ENCODE measurements around the gene ZNF497. TPM values are rescaled to one million over a fixed set of nuclear protein-coding genes. Genes with fewer than 3 reads are reported as not detected.

ZNF497 gene
- total and polyA plus RNA-seq, 2 donors, result 0.94 to 1.3 TPM

- H3K4me1 ChIP-seq (ENCODE audit: control insufficient read depth in 2 of 2, insufficient read depth in 2 of 2, low read length in 2 of 2), result peaks cover 12 to 22% of the 10 kb centered on the region in 2 donors
- no peak for DNase-seq (ENCODE audit: low read depth in 6 of 9, low spot score in 9 of 9)
- H3K27ac ChIP-seq (ENCODE audit: low read depth in 1 of 2, low read length in 1 of 2), result peak overlapping the region in 1 of 2 donors; percentile 53
- H3K4me3 ChIP-seq (ENCODE audit: low read length in 2 of 2), result peak overlapping the region; percentile 13 to 52
- H3K27me3 ChIP-seq (ENCODE audit: control insufficient read depth in 2 of 2, insufficient read depth in 1 of 2, low read length in 1 of 2), result peaks cover 13 to 55% of the 10 kb centered on the region in 2 donors
- 36% methylated on average over 75 of the region's 75 CpGs for WGBS
- peaks cover 0 to 16% of the 10 kb centered on the region in 2 donors for H3K9me3 ChIP-seq (ENCODE audit: control insufficient read depth in 2 of 2, insufficient read depth in 1 of 2, low read length in 1 of 2)
- no peaks in the 10 kb centered on the region for H3K36me3 ChIP-seq (ENCODE audit: control insufficient read depth in 2 of 2, insufficient read depth in 2 of 2, low read length in 1 of 2)
Measured at GRCh38 chr19:58356766-58357480, 5.6 kb downstream of the ZNF497 start.

- Histone ChIP-seq H3K9me3 (ENCODE audit: control insufficient read depth in 2 of 2, insufficient read depth in 1 of 2, low read length in 1 of 2) (peaks cover 0 to 13% of the 10 kb centered on the region in 2 donors), H3K4me1 (ENCODE audit: control insufficient read depth in 2 of 2, insufficient read depth in 2 of 2, low read length in 2 of 2) (peaks cover 8 to 19% of the 10 kb centered on the region in 2 donors), H3K27ac (ENCODE audit: low read depth in 1 of 2, low read length in 1 of 2) (peak overlapping the region in 1 of 2 donors; percentile 56), H3K36me3 (ENCODE audit: control insufficient read depth in 2 of 2, insufficient read depth in 2 of 2, low read length in 1 of 2) (peaks cover 0 to 2% of the 10 kb centered on the region in 2 donors), H3K27me3 (ENCODE audit: control insufficient read depth in 2 of 2, insufficient read depth in 1 of 2, low read length in 1 of 2) (peaks cover 13 to 57% of the 10 kb centered on the region in 2 donors), H3K4me3 (ENCODE audit: low read length in 2 of 2) (peak overlapping the region; percentile 13 to 52)
- WGBS, result 9% methylated on average over 94 of the region's 94 CpGs
- DNase-seq (ENCODE audit: low read depth in 6 of 9, low spot score in 9 of 9), result peak in 7 of 9 donors; percentile 13 to 73 (median 30)
Measured at GRCh38 chr19:58355908-58356765, 6.4 kb downstream of the ZNF497 start.

GRCh38 chr19:58355215-58355796 lies 7.2 kb downstream of the ZNF497 start:
- WGBS, result 89% methylated on average over 10 of the region's 10 CpGs

GRCh38 chr19:58354478-58355030 lies 8.0 kb downstream of the ZNF497 start:
- 90% methylated on average over 6 of the region's 6 CpGs for WGBS
- no peak overlapping the region for H3K4me3 ChIP-seq (ENCODE audit: low read length in 2 of 2)
- no peak overlapping the region for H3K27ac ChIP-seq (ENCODE audit: low read depth in 1 of 2, low read length in 1 of 2)
- H3K4me1 ChIP-seq (ENCODE audit: control insufficient read depth in 2 of 2, insufficient read depth in 2 of 2, low read length in 2 of 2), result peaks cover 8 to 25% of the 10 kb centered on the region in 2 donors
- peaks cover 0 to 13% of the 10 kb centered on the region in 2 donors for H3K9me3 ChIP-seq (ENCODE audit: control insufficient read depth in 2 of 2, insufficient read depth in 1 of 2, low read length in 1 of 2)
- H3K27me3 ChIP-seq (ENCODE audit: control insufficient read depth in 2 of 2, insufficient read depth in 1 of 2, low read length in 1 of 2), result peaks cover 22 to 73% of the 10 kb centered on the region in 2 donors
- no peak for DNase-seq (ENCODE audit: low read depth in 6 of 9, low spot score in 9 of 9)
- peaks cover 0 to 4% of the 10 kb centered on the region in 2 donors for H3K36me3 ChIP-seq (ENCODE audit: control insufficient read depth in 2 of 2, insufficient read depth in 2 of 2, low read length in 1 of 2)

More at GRCh38 chr19:58355215-58355796, 7.2 kb downstream of the ZNF497 start:
- no peak for DNase-seq (ENCODE audit: low read depth in 6 of 9, low spot score in 9 of 9)
- H3K27me3 ChIP-seq (ENCODE audit: control insufficient read depth in 2 of 2, insufficient read depth in 1 of 2, low read length in 1 of 2), result peaks cover 14 to 65% of the 10 kb centered on the region in 2 donors
- H3K27ac ChIP-seq (ENCODE audit: low read depth in 1 of 2, low read length in 1 of 2), result no peak overlapping the region
- no peak overlapping the region for H3K4me3 ChIP-seq (ENCODE audit: low read length in 2 of 2)
- H3K4me1 ChIP-seq (ENCODE audit: control insufficient read depth in 2 of 2, insufficient read depth in 2 of 2, low read length in 2 of 2), result peaks cover 8 to 19% of the 10 kb centered on the region in 2 donors
- peaks cover 0 to 13% of the 10 kb centered on the region in 2 donors for H3K9me3 ChIP-seq (ENCODE audit: control insufficient read depth in 2 of 2, insufficient read depth in 1 of 2, low read length in 1 of 2)
- peaks cover 0 to 4% of the 10 kb centered on the region in 2 donors for H3K36me3 ChIP-seq (ENCODE audit: control insufficient read depth in 2 of 2, insufficient read depth in 2 of 2, low read length in 1 of 2)

GRCh38 chr19:58353717-58354477 lies 8.7 kb downstream of the ZNF497 start:
- peaks cover 0 to 4% of the 10 kb centered on the region in 2 donors for H3K36me3 ChIP-seq (ENCODE audit: control insufficient read depth in 2 of 2, insufficient read depth in 2 of 2, low read length in 1 of 2)
- DNase-seq (ENCODE audit: low read depth in 6 of 9, low spot score in 9 of 9), result no peak
- no peak overlapping the region for H3K4me3 ChIP-seq (ENCODE audit: low read length in 2 of 2)
- peaks cover 8 to 25% of the 10 kb centered on the region in 2 donors for H3K4me1 ChIP-seq (ENCODE audit: control insufficient read depth in 2 of 2, insufficient read depth in 2 of 2, low read length in 2 of 2)
- no peak overlapping the region for H3K27ac ChIP-seq (ENCODE audit: low read depth in 1 of 2, low read length in 1 of 2)
- peaks cover 22 to 75% of the 10 kb centered on the region in 2 donors for H3K27me3 ChIP-seq (ENCODE audit: control insufficient read depth in 2 of 2, insufficient read depth in 1 of 2, low read length in 1 of 2)
- WGBS, result 97% methylated on average over 15 of the region's 15 CpGs
- peaks cover 0 to 13% of the 10 kb centered on the region in 2 donors for H3K9me3 ChIP-seq (ENCODE audit: control insufficient read depth in 2 of 2, insufficient read depth in 1 of 2, low read length in 1 of 2)

GRCh38 chr19:58352760-58353671 lies 9.5 kb downstream of the ZNF497 start, which contains the start of gene A1BG:
Gene A1BG (minus strand): TSS chr19:58353492. CDS start chr19:58353437, 55 bp downstream.
- H3K4me3 ChIP-seq (ENCODE audit: low read length in 2 of 2), result no peak within 1 kb of the TSS
- peaks cover 22 to 76% of the 10 kb centered on the region in 2 donors for H3K27me3 ChIP-seq (ENCODE audit: control insufficient read depth in 2 of 2, insufficient read depth in 1 of 2, low read length in 1 of 2)
- DNase-seq (ENCODE audit: low read depth in 6 of 9, low spot score in 9 of 9), result no peak
- peaks cover 8 to 28% of the 10 kb centered on the region in 2 donors for H3K4me1 ChIP-seq (ENCODE audit: control insufficient read depth in 2 of 2, insufficient read depth in 2 of 2, low read length in 2 of 2)
- H3K27ac ChIP-seq (ENCODE audit: low read depth in 1 of 2, low read length in 1 of 2), result no peak within 1 kb of the TSS
- peaks cover 0 to 4% of the 10 kb centered on the region in 2 donors for H3K36me3 ChIP-seq (ENCODE audit: control insufficient read depth in 2 of 2, insufficient read depth in 2 of 2, low read length in 1 of 2)
- H3K9me3 ChIP-seq (ENCODE audit: control insufficient read depth in 2 of 2, insufficient read depth in 1 of 2, low read length in 1 of 2), result peaks cover 0 to 13% of the 10 kb centered on the region in 2 donors
- WGBS, result 96% methylated on average over 26 of the region's 26 CpGs

- peaks cover 0 to 14% of the 10 kb centered on the region in 2 donors for H3K9me3 ChIP-seq (ENCODE audit: control insufficient read depth in 2 of 2, insufficient read depth in 1 of 2, low read length in 1 of 2)
- H3K4me1 ChIP-seq (ENCODE audit: control insufficient read depth in 2 of 2, insufficient read depth in 2 of 2, low read length in 2 of 2), result peaks cover 8 to 34% of the 10 kb centered on the region in 2 donors
- 95% methylated on average over 23 of the region's 23 CpGs for WGBS
- no peak overlapping the region for H3K27ac ChIP-seq (ENCODE audit: low read depth in 1 of 2, low read length in 1 of 2)
- H3K36me3 ChIP-seq (ENCODE audit: control insufficient read depth in 2 of 2, insufficient read depth in 2 of 2, low read length in 1 of 2), result peaks cover 0 to 4% of the 10 kb centered on the region in 2 donors
- DNase-seq (ENCODE audit: low read depth in 6 of 9, low spot score in 9 of 9), result no peak
- no peak overlapping the region for H3K4me3 ChIP-seq (ENCODE audit: low read length in 2 of 2)
- peaks cover 21 to 75% of the 10 kb centered on the region in 2 donors for H3K27me3 ChIP-seq (ENCODE audit: control insufficient read depth in 2 of 2, insufficient read depth in 1 of 2, low read length in 1 of 2)
Measured at GRCh38 chr19:58351990-58352755, 10.4 kb downstream of the ZNF497 start.

Measured in thymus (tissue), 11 donors.